H9 (cell line): ENCODE measurements around the gene TLR5. TPM values are rescaled to one million over a fixed set of nuclear protein-coding genes. Genes with fewer than 3 reads are reported as not detected.

Experiments used
- DNase-seq: peaks from one replicate; pipeline ENCODE4 v3.0.0-alpha.2; 2017
- H2AFZ ChIP-seq: one replicate; pipeline ENCODE4 v1.6.1; 2013; ENCODE audit warnings: mild to moderate bottlenecking, low read length, control low read depth, moderate library complexity
- H2AK5ac ChIP-seq: 2 replicates; pipeline ENCODE4 v1.6.1; 2013; ENCODE audit warnings: low read length, control low read depth, mixed read lengths; ENCODE audit not compliant: insufficient read length
- H2BK120ac ChIP-seq: one replicate; pipeline ENCODE4 v1.6.1; 2013; ENCODE audit warnings: low read depth, mild to moderate bottlenecking, low read length, control low read depth, inconsistent platforms; ENCODE audit not compliant: poor library complexity, severe bottlenecking
- H2BK12ac ChIP-seq: 2 replicates; pipeline ENCODE4 v1.6.1; 2013; ENCODE audit warnings: low read length, control low read depth, mixed read lengths, low read depth; ENCODE audit not compliant: insufficient read length
- H2BK15ac ChIP-seq: 2 replicates; pipeline ENCODE4 v1.6.1; 2013; ENCODE audit warnings: low read depth, low read length, control low read depth
- H2BK20ac ChIP-seq: one replicate; pipeline ENCODE4 v1.6.1; 2013; ENCODE audit warnings: low read depth, mild to moderate bottlenecking, low read length, control low read depth, inconsistent platforms; ENCODE audit not compliant: poor library complexity, severe bottlenecking
- H2BK5ac ChIP-seq: 2 replicates; pipeline ENCODE4 v1.6.1; 2013; ENCODE audit warnings: low read length, control low read depth, mixed read lengths; ENCODE audit not compliant: insufficient read length
- H3K14ac ChIP-seq: 2 replicates; pipeline ENCODE4 v1.6.1; 2013; ENCODE audit warnings: low read length, control low read depth; ENCODE audit not compliant: insufficient read depth
- H3K18ac ChIP-seq: 2 replicates; pipeline ENCODE4 v1.6.1; 2013; ENCODE audit warnings: low read depth, mild to moderate bottlenecking, mixed read lengths, low read length, control low read depth; ENCODE audit not compliant: insufficient read length
- H3K23ac ChIP-seq: 2 replicates; pipeline ENCODE4 v1.6.1; 2013; ENCODE audit warnings: low read length, control low read depth, mixed read lengths, low read depth; ENCODE audit not compliant: insufficient read length
- H3K23me2 ChIP-seq: 2 replicates; pipeline ENCODE4 v1.6.1; 2013; ENCODE audit warnings: low read depth, mild to moderate bottlenecking, mixed read lengths, low read length, control low read depth; ENCODE audit not compliant: insufficient read length, poor library complexity, severe bottlenecking
- H3K27ac ChIP-seq: 2 replicates; pipeline ENCODE4 v1.5.1; 2013; ENCODE audit warnings: low read length, control low read depth, mixed read lengths, low read depth; ENCODE audit not compliant: insufficient read length
- H3K27me3 ChIP-seq: 2 replicates; pipeline ENCODE4 v1.6.1; 2013; ENCODE audit warnings: low read length, control low read depth, inconsistent platforms; ENCODE audit not compliant: insufficient read depth
- H3K4ac ChIP-seq: 2 replicates; pipeline ENCODE4 v1.6.1; 2013; ENCODE audit warnings: low read depth, mild to moderate bottlenecking, control low read depth, inconsistent platforms, low read length, moderate library complexity
- H3K4me1 ChIP-seq: 2 replicates; pipeline ENCODE4 v1.6.1; 2013; ENCODE audit warnings: low read length, control low read depth, inconsistent platforms; ENCODE audit not compliant: insufficient read depth
- H3K4me2 ChIP-seq: 2 replicates; pipeline ENCODE4 v1.6.1; 2013; ENCODE audit warnings: low read length, control low read depth, mixed read lengths; ENCODE audit not compliant: insufficient read length, insufficient read depth
- H3K56ac ChIP-seq: 2 replicates; pipeline ENCODE4 v1.6.1; 2013; ENCODE audit warnings: low read depth, mild to moderate bottlenecking, mixed read lengths, low read length, control low read depth; ENCODE audit not compliant: insufficient read length
- H3K79me1 ChIP-seq: 2 replicates; pipeline ENCODE4 v1.6.1; 2013; ENCODE audit warnings: low read depth, mild to moderate bottlenecking, moderate library complexity, low read length, control low read depth, inconsistent platforms; ENCODE audit not compliant: insufficient read depth, poor library complexity, severe bottlenecking
- H3K79me2 ChIP-seq: 2 replicates; pipeline ENCODE4 v1.6.1; 2013; ENCODE audit warnings: low read length, control low read depth, inconsistent platforms; ENCODE audit not compliant: insufficient read depth
- H3K9ac ChIP-seq: 2 replicates; pipeline ENCODE4 v1.6.1; 2013; ENCODE audit warnings: low read length, control low read depth, mixed read lengths; ENCODE audit not compliant: insufficient read length; ENCODE audit errors: extremely low read depth
- H3K9me3 ChIP-seq: one replicate; pipeline ENCODE4 v1.6.1; 2013; ENCODE audit warnings: low read depth, low read length, inconsistent platforms; ENCODE audit not compliant: control insufficient read depth
- H3T11ph ChIP-seq: one replicate; pipeline ENCODE4 v1.6.1; 2013; ENCODE audit warnings: mild to moderate bottlenecking, low read length, control low read depth, inconsistent platforms
- H4K20me1 ChIP-seq: one replicate; pipeline ENCODE4 v1.6.1; 2013; ENCODE audit not compliant: control insufficient read depth, insufficient read length, insufficient read depth
- H4K5ac ChIP-seq: 2 replicates; pipeline ENCODE4 v1.6.1; 2013; ENCODE audit warnings: low read depth, mild to moderate bottlenecking, mixed read lengths, low read length, control low read depth; ENCODE audit not compliant: insufficient read length
- H4K8ac ChIP-seq: replicated peaks from 2 replicates; pipeline ENCODE4 v1.6.1; 2013; ENCODE audit warnings: low read length, control low read depth, mixed read lengths, low read depth; ENCODE audit not compliant: insufficient read length
- H4K91ac ChIP-seq: 2 replicates; pipeline ENCODE4 v1.6.1; 2013; ENCODE audit warnings: low read depth, mild to moderate bottlenecking, moderate library complexity, mixed read lengths, low read length, control low read depth; ENCODE audit not compliant: insufficient read length
- H3K27ac Mint-ChIP-seq, 3 experiments: 2 replicates in 2 of 3; 3 replicates in 1 of 3; pipeline ENCODE4 v1.8.0; 2020 to 2021; ENCODE audit warnings: mixed read lengths in 3 of 3, mild to moderate bottlenecking in 1 of 3, moderate library complexity in 1 of 3
- H3K27me3 Mint-ChIP-seq: 2 replicates; pipeline ENCODE4 v1.8.0; 2021; ENCODE audit warnings: low read depth, mild to moderate bottlenecking, moderate library complexity, mixed read lengths
- H3K36me3 Mint-ChIP-seq, 3 experiments: 2 replicates in 2 of 3; 3 replicates in 1 of 3; pipeline ENCODE4 v1.8.0; 2020 to 2021; ENCODE audit warnings: low read depth in 3 of 3, mixed read lengths in 3 of 3; ENCODE audit not compliant: insufficient read depth in 1 of 3
- H3K4me1 Mint-ChIP-seq, 2 experiments: 2 replicates each; pipeline ENCODE4 v1.8.0; 2020; ENCODE audit warnings: mixed read lengths in 2 of 2
- H3K4me3 Mint-ChIP-seq, 2 experiments: 2 replicates in 1 of 2; 3 replicates in 1 of 2; pipeline ENCODE4 v1.8.0; 2020 to 2021; ENCODE audit warnings: mild to moderate bottlenecking in 2 of 2, mixed read lengths in 2 of 2, moderate library complexity in 1 of 2
- H3K9me3 Mint-ChIP-seq, 2 experiments: 2 replicates in 1 of 2; 3 replicates in 1 of 2; pipeline ENCODE4 v1.8.0; 2020; ENCODE audit warnings: mild to moderate bottlenecking in 2 of 2, mixed read lengths in 2 of 2, moderate library complexity in 1 of 2
- CTCF ChIP-seq: fragments of 200-600 bp; sonication (generic); conservative IDR thresholded peaks from 3 replicates; pipeline ENCODE4 v1.8.0; 2021; ENCODE audit warnings: antibody characterized with exemption, mild to moderate bottlenecking
- WGBS: extraction: QIAGEN DNeasy Blood & Tissue Kit; methylation state at CpG from one replicate; pipeline ENCODE4 v1.1.7; 2013; ENCODE audit warnings: missing lambda C conversion rate, low lambda C conversion rate, mixed read lengths; ENCODE audit not compliant: insufficient read length; ENCODE audit errors: extremely low coverage; 5-methylcytosine and 5-hydroxymethylcytosine counted together
- total RNA-seq: library from RNA; stranded (reverse); gene quantifications from 2 replicates; pipeline ENCODE4 v1.2.1, GENCODE V29; 2021

The TLR5 gene
- total RNA-seq, 1 experiment from 2014 or later = not detected

GRCh38 chr1:223153177-223154119 lies 10.4 kb upstream of the TLR5 start:
- H2AK5ac ChIP-seq = no peak overlapping the region
- H3K23ac ChIP-seq = no peak overlapping the region
- Mint-ChIP-seq H3K27me3 (peaks cover 7% of the 10 kb centered on the region; the same call in 1 of the 2 replicates), H3K9me3 (no peaks in the 10 kb centered on the region), H3K4me1 (peaks cover 0 to 6% of the 10 kb centered on the region in 2 experiments; a peak in 2 of 4 replicates), H3K4me3 (no peak overlapping the region), H3K36me3 (no peaks in the 10 kb centered on the region), H3K27ac (no peak overlapping the region; a peak in 1 of 7 replicates)
- H3K4me2 ChIP-seq = no peak overlapping the region
- no peak overlapping the region for H2BK12ac ChIP-seq
- H3K18ac ChIP-seq = no peak overlapping the region
- no peaks in the 10 kb centered on the region for H4K20me1 ChIP-seq
- TF ChIP-seq CTCF = no peak
- H3K14ac ChIP-seq = no peak overlapping the region
- H3K56ac ChIP-seq = no peak overlapping the region
- no peak overlapping the region for H3T11ph ChIP-seq
- H4K8ac ChIP-seq = no peak overlapping the region
- H3K4ac ChIP-seq = no peak overlapping the region
- H2BK120ac ChIP-seq = no peak overlapping the region
- no peak overlapping the region for H2AFZ ChIP-seq
- DNase-seq = no peak
- no peak overlapping the region for H4K91ac ChIP-seq
- no peaks in the 10 kb centered on the region for H3K27me3 ChIP-seq
- no peaks in the 10 kb centered on the region for H3K9me3 ChIP-seq
- no CpG with 5 or more reads among the region's 3 CpGs for WGBS
- no peaks in the 10 kb centered on the region for H3K79me1 ChIP-seq
- H3K27ac ChIP-seq = no peak overlapping the region
- H3K4me1 ChIP-seq = no peaks in the 10 kb centered on the region
- no peak overlapping the region for H3K9ac ChIP-seq
- H4K5ac ChIP-seq = no peak overlapping the region
- no peak overlapping the region for H2BK20ac ChIP-seq
- no peak overlapping the region for H2BK15ac ChIP-seq
- no peaks in the 10 kb centered on the region for H3K79me2 ChIP-seq
- no peaks in the 10 kb centered on the region for H3K23me2 ChIP-seq
- H2BK5ac ChIP-seq = no peak overlapping the region
